Liver (tissue), 9 donors: ENCODE data around the gene LPIN3. TPM values are rescaled to one million over a fixed set of nuclear protein-coding genes. Genes with fewer than 3 reads are reported as not detected.

ENCODE experiments used
- DNase-seq: peaks from one replicate; pipeline ENCODE4 v3.0.0-alpha.2; 2017; ENCODE audit warnings: low spot score
- H3K27ac ChIP-seq, 2 donors: one replicate each; pipeline ENCODE4 v1.7.0; 2013; ENCODE audit warnings: inconsistent platforms in 2 of 2, low read length in 2 of 2, control low read depth in 1 of 2, low read depth in 1 of 2, mild to moderate bottlenecking in 1 of 2
- H3K27me3 ChIP-seq, 4 donors: one replicate each; pipeline versions ENCODE4 v1.6.1 to v1.7.0; 2013; ENCODE audit warnings: low read length in 3 of 4, inconsistent platforms in 1 of 4, mild to moderate bottlenecking in 1 of 4, moderate library complexity in 1 of 4; ENCODE audit not compliant: control insufficient read depth in 4 of 4, insufficient read depth in 4 of 4
- H3K36me3 ChIP-seq, 4 donors: one replicate each; pipeline versions ENCODE4 v1.6.1 to v1.7.0; 2013; ENCODE audit warnings: low read length in 3 of 4, mild to moderate bottlenecking in 3 of 4, low read depth in 1 of 4, moderate library complexity in 1 of 4; ENCODE audit not compliant: control insufficient read depth in 4 of 4, insufficient read depth in 3 of 4
- H3K4me1 ChIP-seq, 4 donors: one replicate each; pipeline versions ENCODE4 v1.6.1 to v1.7.0; 2013; ENCODE audit warnings: low read length in 3 of 4, mild to moderate bottlenecking in 3 of 4, moderate library complexity in 1 of 4; ENCODE audit not compliant: control insufficient read depth in 4 of 4, insufficient read depth in 4 of 4
- H3K4me3 ChIP-seq, 3 donors: one replicate each; pipeline versions ENCODE4 v1.6.1 to v1.7.0; 2013; ENCODE audit warnings: low read length in 3 of 3, control low read depth in 1 of 3, low read depth in 1 of 3, mild to moderate bottlenecking in 1 of 3
- H3K9ac ChIP-seq, 2 donors: one replicate each; pipeline ENCODE4 v1.7.0; 2013; ENCODE audit warnings: low read length in 2 of 2, mild to moderate bottlenecking in 2 of 2, moderate library complexity in 2 of 2, control low read depth in 1 of 2, low read depth in 1 of 2
- H3K9me3 ChIP-seq, 4 donors: one replicate each; pipeline versions ENCODE4 v1.6.1 to v1.7.0; 2013; ENCODE audit warnings: low read length in 3 of 4; ENCODE audit not compliant: control insufficient read depth in 4 of 4
- ATF3 ChIP-seq: IDR thresholded peaks from 2 replicates; pipeline ENCODE4 v1.6.1; 2016; ENCODE audit warnings: antibody characterized with exemption
- CTCF ChIP-seq: fragments of 150-350 bp; IDR thresholded peaks from 2 replicates; pipeline ENCODE4 v1.5.1; 2017; ENCODE audit warnings: improper control_type of control experiment, low read depth, low read length; ENCODE audit not compliant: missing input control
- EGR1 ChIP-seq, 2 donors: IDR thresholded peaks; 2 replicates each; pipeline ENCODE4 v1.6.1; 2016 to 2018; ENCODE audit warnings: antibody characterized with exemption in 2 of 2, low read depth in 2 of 2
- FOXA1 ChIP-seq: IDR thresholded peaks from 2 replicates; pipeline ENCODE4 v1.6.1; 2016; ENCODE audit warnings: antibody characterized with exemption
- FOXA2 ChIP-seq: IDR thresholded peaks from 2 replicates; pipeline ENCODE4 v1.6.1; 2016; ENCODE audit warnings: antibody characterized with exemption
- GABPA ChIP-seq, 2 donors: IDR thresholded peaks in 1 of 2; conservative IDR thresholded peaks in 1 of 2; 2 replicates each; pipeline ENCODE4 v1.6.1; 2016; ENCODE audit warnings: antibody characterized with exemption in 2 of 2, mild to moderate bottlenecking in 1 of 2, moderate library complexity in 1 of 2
- HNF4A ChIP-seq, 2 donors: conservative IDR thresholded peaks; 2 replicates each; pipeline ENCODE4 v1.6.1; 2016; ENCODE audit warnings: antibody characterized with exemption in 2 of 2, mild to moderate bottlenecking in 2 of 2
- HNF4G ChIP-seq: IDR thresholded peaks from 2 replicates; pipeline ENCODE4 v1.6.1; 2016; ENCODE audit warnings: antibody characterized with exemption
- JUND ChIP-seq, 2 donors: IDR thresholded peaks; 2 replicates each; pipeline ENCODE4 v1.6.1; 2016; ENCODE audit warnings: antibody characterized with exemption in 2 of 2
- MAX ChIP-seq: IDR thresholded peaks from 2 replicates; pipeline ENCODE4 v1.6.1; 2016; ENCODE audit warnings: antibody characterized with exemption
- NR2F2 ChIP-seq: IDR thresholded peaks from 2 replicates; pipeline ENCODE4 v1.6.1; 2016; ENCODE audit warnings: antibody characterized with exemption
- RAD21 ChIP-seq, 2 donors: IDR thresholded peaks; 2 replicates each; pipeline ENCODE4 v1.6.1; 2016; ENCODE audit warnings: antibody characterized with exemption in 2 of 2, mild to moderate bottlenecking in 2 of 2
- REST ChIP-seq: IDR thresholded peaks from 2 replicates; pipeline ENCODE4 v1.6.1; 2016; ENCODE audit warnings: antibody characterized with exemption, mild to moderate bottlenecking
- RXRA ChIP-seq, 2 donors: IDR thresholded peaks; 2 replicates each; pipeline ENCODE4 v1.6.1; 2017 to 2018; ENCODE audit warnings: antibody characterized with exemption in 2 of 2, mild to moderate bottlenecking in 1 of 2
- SP1 ChIP-seq: IDR thresholded peaks from 2 replicates; pipeline ENCODE4 v1.6.1; 2018; ENCODE audit warnings: antibody characterized with exemption, mild to moderate bottlenecking
- TAF1 ChIP-seq: conservative IDR thresholded peaks from 2 replicates; pipeline ENCODE4 v1.6.1; 2016; ENCODE audit warnings: antibody characterized with exemption, mild to moderate bottlenecking
- YY1 ChIP-seq: IDR thresholded peaks from 2 replicates; pipeline ENCODE4 v1.6.1; 2016; ENCODE audit warnings: antibody characterized with exemption, mild to moderate bottlenecking
- ZBTB33 ChIP-seq: IDR thresholded peaks from 2 replicates; pipeline ENCODE4 v1.6.1; 2016; ENCODE audit warnings: antibody characterized with exemption
- WGBS: extraction: QIAGEN DNeasy Blood & Tissue Kit; methylation state at CpG from one replicate; pipeline ENCODE4 v1.1.7; 2013; 5-methylcytosine and 5-hydroxymethylcytosine counted together
- polyA plus RNA-seq, 2 donors: library from polyadenylated mRNA; stranded (reverse) in 1 of 2; unstranded in 1 of 2; fragments of 200-250 nt in 1 of 2; fragments of >200 nt in 1 of 2; fragmentation: Nextera tagmentation in 1 of 2; extraction: Ambion mirVana in 1 of 2; gene quantifications; one replicate each; pipeline versions ENCODE4 v1.2.1 to v1.2.3, GENCODE V29; 2013 to 2015
- total RNA-seq, 2 donors: library from RNA; depleted of rRNA; stranded (reverse); fragments of >200 nt; gene quantifications; one replicate each; pipeline ENCODE4 v1.2.3, GENCODE V29; 2014
- donor health status: healthy.
- donor health status: healthy.
- donor health status: healthy.
- donor health status: healthy.
- donor health status: healthy.

Gene LPIN3
- total and polyA plus RNA-seq, 4 donors = 1.5 to 32.4 (median 13.4) TPM

- no peak for DNase-seq
- TF ChIP-seq FOXA1 (no peak), TAF1 (no peak), CTCF (no peak), ATF3 (no peak), YY1 (no peak), ZBTB33 (no peak), REST (no peak), MAX (no peak), FOXA2 (no peak), HNF4A (conservative IDR thresholded peaks at IDR 0.05) (no peak), RXRA (IDR thresholded peaks at IDR 0.05) (no peak), JUND (IDR thresholded peaks at IDR 0.05) (no peak), RAD21 (IDR thresholded peaks at IDR 0.05) (no peak), SP1 (no peak), NR2F2 (no peak), EGR1 (IDR thresholded peaks at IDR 0.05; ENCODE audit: low read depth in 2 of 2) (no peak), HNF4G (no peak), GABPA (IDR thresholded peaks at IDR 0.05 in 1 of 2, conservative IDR thresholded peaks at IDR 0.05 in 1 of 2) (no peak)
- H3K4me3 ChIP-seq = no peak overlapping the region
- no peaks in the 10 kb centered on the region for H3K36me3 ChIP-seq
- 88% methylated on average over 2 of the region's 2 CpGs for WGBS
- H3K9ac ChIP-seq = no peak overlapping the region
- H3K4me1 ChIP-seq = peaks cover 5 to 36% (median 12%) of the 10 kb centered on the region in 4 donors
- H3K9me3 ChIP-seq = no peaks in the 10 kb centered on the region
- H3K27ac ChIP-seq = peak overlapping the region in 1 of 2 donors; percentile 26
- no peaks in the 10 kb centered on the region for H3K27me3 ChIP-seq
These were observed 47.2 kb upstream of the LPIN3 start for GRCh38 chr20:41293269-41294037.
